ENCODE measurements around the gene ILF2.

- no peak for TF ChIP-seq POLR2AphosphoS5 (IDR thresholded peaks at IDR 0.05; ENCODE audit: low read depth, low read length)
- no peak for TF ChIP-seq CTCF (IDR thresholded peaks at IDR 0.05)
- no peak for TF ChIP-seq REST (IDR thresholded peaks at IDR 0.05; ENCODE audit: insufficient read depth in 1 of 2, low read depth in 2 of 2, low read length in 1 of 2)
- TF ChIP-seq SIN3A (IDR thresholded peaks at IDR 0.05; ENCODE audit: borderline replicate concordance, insufficient read depth, low read depth, low read length) = no peak
- no peak for TF ChIP-seq TCF7L2 (IDR thresholded peaks at IDR 0.05; ENCODE audit: low read depth, low read length)
Observed at GRCh38 chr1:153615406-153615805, 55.4 kb downstream of the ILF2 start.

All from Panc1 (cell line).